Transverse colon (tissue), 4 donors: ENCODE data around the gene ZNF678. TPM values are rescaled to one million over a fixed set of nuclear protein-coding genes. Genes with fewer than 3 reads are reported as not detected.

Source experiments
- DNase-seq: peaks from one replicate; pipeline ENCODE4 v3.0.0-alpha.2; 2019
- H3K27ac ChIP-seq, 4 donors: fragments of 200-600 bp; sonication (generic); 2 replicates each; pipeline ENCODE4 v1.5.1; 2016 to 2018; ENCODE audit warnings: inconsistent platforms in 4 of 4
- H3K27me3 ChIP-seq: fragments of 200-600 bp; sonication (generic); 2 replicates; pipeline ENCODE4 v1.5.1; 2017; ENCODE audit warnings: inconsistent platforms
- H3K36me3 ChIP-seq, 4 donors: fragments of 200-600 bp; sonication (generic); 2 replicates each; pipeline ENCODE4 v1.5.1; 2017 to 2019; ENCODE audit warnings: inconsistent platforms in 4 of 4
- H3K4me1 ChIP-seq, 4 donors: fragments of 200-600 bp; sonication (generic); 2 replicates each; pipeline ENCODE4 v1.5.1; 2017 to 2020; ENCODE audit warnings: inconsistent platforms in 4 of 4
- H3K4me3 ChIP-seq, 4 donors: fragments of 200-600 bp; sonication (generic); 1 replicate in 1 of 4; 2 replicates in 3 of 4; pipeline versions ENCODE4 v1.5.1 to v1.6.1; 2017 to 2019; ENCODE audit warnings: inconsistent platforms in 4 of 4
- H3K9me3 ChIP-seq, 2 donors: fragments of 200-600 bp; sonication (generic); 2 replicates each; pipeline ENCODE4 v1.5.1; 2017 to 2019; ENCODE audit warnings: inconsistent platforms in 2 of 2
- EP300 ChIP-seq: sonication (generic); formaldehyde crosslinking; IDR thresholded peaks from one replicate; pipeline ENCODE4 v1.6.1; 2017; ENCODE audit warnings: antibody characterized with exemption, low read depth
- POLR2A ChIP-seq: fragments of 450-650 bp; IDR thresholded peaks from one replicate; pipeline ENCODE4 v1.6.1; 2016; ENCODE audit warnings: antibody characterized with exemption, mild to moderate bottlenecking, moderate library complexity
- POLR2AphosphoS5 ChIP-seq, 3 donors: sonication (generic); formaldehyde crosslinking; IDR thresholded peaks; one replicate each; pipeline ENCODE4 v1.6.1; 2016; ENCODE audit warnings: antibody characterized with exemption in 3 of 3
- WGBS, 2 donors: methylation state at CpG; one replicate each; pipeline ENCODE4 v1.1.5; 2018; ENCODE audit warnings: low coverage in 1 of 2; 5-methylcytosine and 5-hydroxymethylcytosine counted together
- in situ Hi-C, 4 donors: fragments of 200-750 bp; cut with MboI; loops; one replicate each; pipeline versions ENCODE4 v1.15.0 to v1.15.1; 2017; ENCODE audit warnings: low sequenced_read_pairs in 3 of 4, low pct_ligation_motif_present in 1 of 4, low pct_unique_long_range_greater_than_20kb in 1 of 4
- intact Hi-C: fragments of 100-400 bp; cut with DNase I; formaldehyde crosslinking; loops from one replicate; pipeline ENCODE4 v1.15.1; 2023; ENCODE audit warnings: low total_unique reads
- total RNA-seq, 4 donors: library from RNA; depleted of rRNA; stranded (reverse); fragments of >200 nt; gene quantifications; one replicate each; pipeline ENCODE4 v1.1.0, GENCODE V29; 2016
- TF ChIP-seq, protein P1 (sequence below), 5 experiments: fragments of 200-600 bp in 3 of 5; fragments of 450-650 bp in 2 of 5; sonication (generic) in 3 of 5; IDR thresholded peaks; 1 replicate in 2 of 5; 2 replicates in 3 of 5; pipeline ENCODE4 v1.5.1; 2016 to 2017; ENCODE audit warnings: antibody characterized with exemption in 5 of 5, inconsistent platforms in 3 of 5, mild to moderate bottlenecking in 2 of 5, moderate library complexity in 1 of 5

The ZNF678 gene
- total RNA-seq, 4 donors from 2014 or later = 5.2 to 80.2 (median 14.7) TPM

DNA sequence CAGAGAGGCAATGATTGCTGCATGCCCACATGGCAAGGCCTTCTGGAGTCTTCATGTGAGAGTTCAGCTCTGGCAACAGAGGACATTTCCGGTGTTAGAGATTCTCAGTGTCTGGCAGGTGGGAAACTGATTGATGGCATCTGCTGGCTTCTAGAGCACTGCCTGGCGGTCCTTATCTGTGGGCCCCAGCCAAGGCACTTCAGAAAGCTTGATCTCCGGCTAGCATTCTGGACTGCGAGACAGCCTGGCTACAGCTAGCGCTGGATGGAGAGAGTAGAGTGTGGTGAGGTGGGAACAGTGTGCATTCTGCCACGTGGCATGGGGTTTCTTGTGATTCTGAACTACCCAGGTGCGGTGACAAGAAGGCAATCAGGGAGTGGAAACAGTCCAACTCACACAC lies 9.4 kb downstream of the ZNF678 start:
- TF ChIP-seq POLR2A = no peak
- TF ChIP-seq, protein P1, sequence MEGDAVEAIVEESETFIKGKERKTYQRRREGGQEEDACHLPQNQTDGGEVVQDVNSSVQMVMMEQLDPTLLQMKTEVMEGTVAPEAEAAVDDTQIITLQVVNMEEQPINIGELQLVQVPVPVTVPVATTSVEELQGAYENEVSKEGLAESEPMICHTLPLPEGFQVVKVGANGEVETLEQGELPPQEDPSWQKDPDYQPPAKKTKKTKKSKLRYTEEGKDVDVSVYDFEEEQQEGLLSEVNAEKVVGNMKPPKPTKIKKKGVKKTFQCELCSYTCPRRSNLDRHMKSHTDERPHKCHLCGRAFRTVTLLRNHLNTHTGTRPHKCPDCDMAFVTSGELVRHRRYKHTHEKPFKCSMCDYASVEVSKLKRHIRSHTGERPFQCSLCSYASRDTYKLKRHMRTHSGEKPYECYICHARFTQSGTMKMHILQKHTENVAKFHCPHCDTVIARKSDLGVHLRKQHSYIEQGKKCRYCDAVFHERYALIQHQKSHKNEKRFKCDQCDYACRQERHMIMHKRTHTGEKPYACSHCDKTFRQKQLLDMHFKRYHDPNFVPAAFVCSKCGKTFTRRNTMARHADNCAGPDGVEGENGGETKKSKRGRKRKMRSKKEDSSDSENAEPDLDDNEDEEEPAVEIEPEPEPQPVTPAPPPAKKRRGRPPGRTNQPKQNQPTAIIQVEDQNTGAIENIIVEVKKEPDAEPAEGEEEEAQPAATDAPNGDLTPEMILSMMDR (IDR thresholded peaks at IDR 0.05) = no peak
- in situ Hi-C loops = no loop called here
- WGBS, 2 donors = 90 to 95% methylated on average over 2 to 7 of the region's 7 CpGs

DNA sequence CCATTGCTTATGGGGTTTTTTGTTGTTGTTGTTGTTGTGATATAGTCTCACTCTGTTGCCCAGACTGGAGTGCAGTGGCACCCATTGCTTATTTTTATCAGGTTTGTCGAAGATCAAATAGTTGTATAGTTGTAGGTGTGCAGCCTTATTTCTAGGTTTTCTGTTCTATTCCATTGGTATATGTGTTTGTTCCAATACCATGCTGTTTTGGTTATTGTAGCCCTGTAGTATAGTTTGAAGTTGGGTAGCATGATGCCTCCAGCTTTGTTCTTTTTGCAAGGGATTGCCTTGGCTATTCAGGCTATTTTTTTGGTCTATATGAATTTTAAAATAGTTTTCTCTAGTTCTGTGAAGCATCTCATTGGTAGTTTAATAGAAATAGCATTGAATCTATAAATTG lies 11.6 kb downstream of the ZNF678 start:
- no peak overlapping the region for H3K27ac ChIP-seq
- TF ChIP-seq POLR2A = no peak
- no peak for TF ChIP-seq POLR2AphosphoS5 (IDR thresholded peaks at IDR 0.05)
- no peak for TF ChIP-seq EP300
- TF ChIP-seq, protein P1 (IDR thresholded peaks at IDR 0.05) = no peak
- no peaks in the 10 kb centered on the region for H3K4me1 ChIP-seq
- no peaks in the 10 kb centered on the region for H3K27me3 ChIP-seq
- peaks cover 12 to 28% of the 10 kb centered on the region in 2 donors for H3K9me3 ChIP-seq
- no peak for DNase-seq
- intact Hi-C loops = no loop called here
- whole genome bisulfite sequencing, 2 donors = 100% methylated on average over 1 of the region's 1 CpG
- no peaks in the 10 kb centered on the region for H3K36me3 ChIP-seq
- H3K4me3 ChIP-seq = no peak overlapping the region
- in situ Hi-C loops = no loop called here

More for the DNA sequence above, 9.4 kb downstream of the ZNF678 start:
- H3K36me3 ChIP-seq = no peaks in the 10 kb centered on the region
- no peaks in the 10 kb centered on the region for H3K4me1 ChIP-seq
- no peaks in the 10 kb centered on the region for H3K27me3 ChIP-seq
- no peak overlapping the region for H3K27ac ChIP-seq
- DNase-seq = no peak
- peaks cover 9 to 20% of the 10 kb centered on the region in 2 donors for H3K9me3 ChIP-seq
- intact Hi-C loops = no loop called here
- no peak overlapping the region for H3K4me3 ChIP-seq

DNA sequence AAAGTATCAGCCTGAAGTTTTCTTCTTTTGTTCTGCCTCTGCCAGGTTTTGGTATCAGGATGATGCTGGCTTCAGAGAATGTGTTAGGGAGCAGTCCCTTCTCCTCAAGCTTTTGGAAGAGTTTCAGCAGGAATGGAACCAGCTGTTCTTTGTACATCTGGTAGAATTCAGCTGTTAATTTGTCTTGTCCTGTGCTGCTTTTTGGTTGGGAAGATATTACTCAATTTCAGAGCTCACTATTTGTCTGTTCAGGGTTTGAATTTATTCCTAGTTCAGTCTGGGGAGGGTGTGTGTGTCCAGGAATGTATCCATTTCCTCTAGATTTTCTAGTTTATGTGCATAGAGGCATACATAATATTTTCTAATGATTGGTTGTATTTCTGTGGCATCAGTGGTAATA lies 12.8 kb downstream of the ZNF678 start:
- Histone ChIP-seq H3K27ac (no peak overlapping the region), H3K4me3 (no peak overlapping the region), H3K27me3 (no peaks in the 10 kb centered on the region), H3K4me1 (no peaks in the 10 kb centered on the region), H3K36me3 (no peaks in the 10 kb centered on the region), H3K9me3 (peaks cover 12 to 28% of the 10 kb centered on the region in 2 donors)
- in situ Hi-C loops (no loop called here), intact Hi-C loops (no loop called here)
- TF ChIP-seq POLR2A (no peak), POLR2AphosphoS5 (IDR thresholded peaks at IDR 0.05) (peak; percentile 23 to 43 (median 30)), EP300 (no peak)
- TF ChIP-seq, protein P1 (IDR thresholded peaks at IDR 0.05) = no peak
- no peak for DNase-seq

- Histone ChIP-seq H3K9me3 (peaks cover 12 to 28% of the 10 kb centered on the region in 2 donors), H3K4me1 (no peaks in the 10 kb centered on the region), H3K4me3 (no peak overlapping the region), H3K27ac (no peak overlapping the region), H3K36me3 (no peaks in the 10 kb centered on the region), H3K27me3 (no peaks in the 10 kb centered on the region)
- TF ChIP-seq POLR2A (no peak), EP300 (no peak), POLR2AphosphoS5 (IDR thresholded peaks at IDR 0.05) (no peak)
- TF ChIP-seq, protein P1 (IDR thresholded peaks at IDR 0.05) = no peak
- intact Hi-C loops = no loop called here
- no peak for DNase-seq
- in situ Hi-C loops = no loop called here
Observed at GRCh38 chr1:227577500-227577899, 14.1 kb downstream of the ZNF678 start.
